ENCODE measurements around the gene STX4. TPM values are rescaled to one million over a fixed set of nuclear protein-coding genes. Genes with fewer than 3 reads are reported as not detected.
A peak's percentile ranks its signal among the peaks of the same experiment; 100 is the strongest.

The STX4 gene
- total and polyA plus RNA-seq, 9 of the 15 experiments (the other 6 are each of a cell fraction or from before 2014, with no cell fraction given), result 3.2 to 48.0 (median 21.5) TPM

- TF ChIP-seq ARID2 (IDR thresholded peaks at IDR 0.05) (no peak), BHLHE40 (IDR thresholded peaks at IDR 0.05; ENCODE audit: low read length) (0 out of 2 replicates have a peak, but pooled peaks have one; percentile 7), YY1 (IDR thresholded peaks at IDR 0.05; ENCODE audit: borderline replicate concordance in 1 of 3, control insufficient read depth in 1 of 3, extremely low read depth in 1 of 3, insufficient read depth in 3 of 3, insufficient read length in 1 of 3, insufficient replicate concordance in 2 of 3, low read depth in 1 of 3, low read length in 2 of 3) (no peak), ZNF165 (CRISPR knock-in tag; IDR thresholded peaks at IDR 0.05; ENCODE audit: borderline replicate concordance) (no peak)
- TF ChIP-seq, protein P1, sequence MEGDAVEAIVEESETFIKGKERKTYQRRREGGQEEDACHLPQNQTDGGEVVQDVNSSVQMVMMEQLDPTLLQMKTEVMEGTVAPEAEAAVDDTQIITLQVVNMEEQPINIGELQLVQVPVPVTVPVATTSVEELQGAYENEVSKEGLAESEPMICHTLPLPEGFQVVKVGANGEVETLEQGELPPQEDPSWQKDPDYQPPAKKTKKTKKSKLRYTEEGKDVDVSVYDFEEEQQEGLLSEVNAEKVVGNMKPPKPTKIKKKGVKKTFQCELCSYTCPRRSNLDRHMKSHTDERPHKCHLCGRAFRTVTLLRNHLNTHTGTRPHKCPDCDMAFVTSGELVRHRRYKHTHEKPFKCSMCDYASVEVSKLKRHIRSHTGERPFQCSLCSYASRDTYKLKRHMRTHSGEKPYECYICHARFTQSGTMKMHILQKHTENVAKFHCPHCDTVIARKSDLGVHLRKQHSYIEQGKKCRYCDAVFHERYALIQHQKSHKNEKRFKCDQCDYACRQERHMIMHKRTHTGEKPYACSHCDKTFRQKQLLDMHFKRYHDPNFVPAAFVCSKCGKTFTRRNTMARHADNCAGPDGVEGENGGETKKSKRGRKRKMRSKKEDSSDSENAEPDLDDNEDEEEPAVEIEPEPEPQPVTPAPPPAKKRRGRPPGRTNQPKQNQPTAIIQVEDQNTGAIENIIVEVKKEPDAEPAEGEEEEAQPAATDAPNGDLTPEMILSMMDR (IDR thresholded peaks at IDR 0.05 in 2 of 3, conservative IDR thresholded peaks at IDR 0.05 in 1 of 3; ENCODE audit: insufficient read depth in 2 of 3, low read depth in 1 of 3, low read length in 3 of 3), result peak in 2 of 3 experiments; percentile 23 to 25; a peak in 2 of 6 replicates
- peak; percentile 15 for FAIRE-seq
- Histone ChIP-seq H3K9me3 (replicated peaks; ENCODE audit: control insufficient read depth, insufficient read depth, low read depth, low read length) (no peaks in the 10 kb centered on the region), H4K20me1 (replicated peaks; ENCODE audit: control insufficient read depth, insufficient read depth, low read length) (no peaks in the 10 kb centered on the region), H3K79me2 (ENCODE audit: control insufficient read depth, insufficient read depth, low read length) (no peaks in the 10 kb centered on the region), H2AFZ (ENCODE audit: low read depth, low read length) (no peak overlapping the region), H3K4me2 (ENCODE audit: insufficient read depth, low read length) (no peak overlapping the region), H3K4me3 (no peak overlapping the region), H3K4me1 (replicated peaks in 1 of 2; ENCODE audit: control insufficient read depth in 2 of 2, insufficient read depth in 2 of 2, low read length in 2 of 2) (peaks cover under 1 to 6% of the 10 kb centered on the region in 2 experiments; a peak in 4 of 5 replicates), H3K27me3 (ENCODE audit: control insufficient read depth in 2 of 2, insufficient read depth in 2 of 2, low read length in 2 of 2) (peaks cover 10 to 14% of the 10 kb centered on the region in 2 experiments; a peak in 4 of 5 replicates), H3K9me1 (ENCODE audit: control insufficient read depth, insufficient read depth, low read length) (no peaks in the 10 kb centered on the region), H3K27ac (ENCODE audit: extremely low read depth, low read depth, low read length) (no peak overlapping the region), H3K36me3 (ENCODE audit: control insufficient read depth, insufficient read depth, low read length) (no peaks in the 10 kb centered on the region), H3K9ac (ENCODE audit: insufficient read depth in 1 of 2, low read depth in 2 of 2, low read length in 2 of 2) (no peak overlapping the region)
- CTCF ChIA-PET (ENCODE audit: low intra/inter-chr PET ratio), result no interaction called here
- in situ Hi-C loops (cut with MboI) (no loop called here), intact Hi-C loops (cut with micrococcal nuclease) (loop anchor here (2.0 kb wide), 1 partner anchor 31 kb away; the partner anchor contains the start of gene HSD3B7)
- BruUV-seq (replicated peaks), result no TSS peak
- peak; percentile 50 for ATAC-seq
- no peak for DNase-seq (ENCODE audit: extremely low read depth in 1 of 4, low spot score in 3 of 4)
- POLR2A ChIA-PET, result interaction anchor here (0.6 to 1.4 kb wide), 4 partner anchors 17 to 168 kb away, joined by 3 to 4 read pairs (median 3); no protein-coding TSS in a partner anchor
- WGBS (ENCODE audit: insufficient coverage, low coverage, missing lambda C conversion rate), result 67% methylated on average over 6 of the region's 6 CpGs
Observed at GRCh38 chr16:31016018-31016417, 17.3 kb upstream of the STX4 start.

Data from K562 (cell line).